ENCODE data around the gene TAS2R60. TPM values are rescaled to one million over a fixed set of nuclear protein-coding genes. Genes with fewer than 3 reads are reported as not detected.

The TAS2R60 gene
- total RNA-seq, 2 experiments from 2014 or later = not detected

DNA sequence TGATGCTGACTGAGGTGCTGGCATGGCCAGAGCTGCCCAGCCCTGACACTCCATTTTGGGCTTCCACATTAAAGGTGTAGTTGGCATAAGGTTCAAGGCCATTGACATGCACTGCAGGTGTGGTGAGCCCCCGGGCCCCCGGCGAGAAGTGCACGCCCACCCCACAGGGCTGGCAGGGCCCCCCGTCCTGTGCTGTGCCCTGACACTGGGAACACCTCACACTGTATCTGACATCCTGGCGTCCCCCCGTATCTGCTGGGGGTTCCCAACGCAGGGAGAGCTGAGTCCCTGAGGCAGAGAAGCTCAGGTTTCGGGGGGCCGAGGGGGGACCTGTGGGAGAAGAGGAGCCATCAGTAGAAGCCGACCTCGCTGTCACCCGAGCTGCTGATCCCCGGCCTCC, 44.6 kb upstream of the TAS2R60 start:
- no TSS peak for BruUV-seq (replicated peaks)

DNA sequence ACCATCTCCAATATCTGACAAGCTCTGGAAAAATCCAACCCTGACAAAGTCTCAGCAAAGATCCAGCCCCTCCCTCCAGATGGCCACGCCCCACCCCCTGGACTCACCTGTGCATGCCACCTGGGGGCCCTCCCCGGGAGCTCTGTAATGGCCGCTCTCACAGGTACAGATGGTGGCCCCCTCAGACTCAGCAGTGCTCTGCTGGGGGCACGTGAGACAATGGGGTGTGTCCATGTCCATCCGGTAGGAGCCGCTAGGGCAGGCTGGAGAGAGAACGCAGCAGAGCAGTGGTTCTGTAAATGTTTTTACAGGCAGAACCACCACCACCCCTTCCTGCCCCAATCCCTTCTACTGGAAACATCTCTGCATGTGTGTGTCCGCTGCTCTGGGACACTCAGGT, 44.1 kb upstream of the TAS2R60 start:
- BruUV-seq (replicated peaks) = no TSS peak
- CTCF ChIA-PET (ENCODE audit: unreplicated experiment) = no interaction called here

More for the DNA sequence above, 44.6 kb upstream of the TAS2R60 start:
- no peak overlapping the region for H2AFZ ChIP-seq (ENCODE audit: low read length)
- no peaks in the 10 kb centered on the region for H3K9me2 ChIP-seq (ENCODE audit: insufficient read depth, low read length)
- H3K4me3 ChIP-seq (ENCODE audit: low read depth, low read length, poor library complexity, severe bottlenecking) = no peak overlapping the region
- ChIA-PET CTCF (ENCODE audit: unreplicated experiment) (no interaction called here), POLR2A (no interaction called here)
- no peak for DNase-seq (ENCODE audit: low spot score)
- no peaks in the 10 kb centered on the region for H3K9me3 ChIP-seq (ENCODE audit: low read length)
- no peak overlapping the region for H3K27ac ChIP-seq (ENCODE audit: low read depth, low read length, poor library complexity, severe bottlenecking)
- no peaks in the 10 kb centered on the region for H3K79me2 ChIP-seq (ENCODE audit: insufficient read depth, low read depth, low read length)
- no peak for TF ChIP-seq EZH2phosphoT487 (IDR thresholded peaks at IDR 0.05; ENCODE audit: borderline replicate concordance, low read depth, low read length)
- TF ChIP-seq, protein P1, sequence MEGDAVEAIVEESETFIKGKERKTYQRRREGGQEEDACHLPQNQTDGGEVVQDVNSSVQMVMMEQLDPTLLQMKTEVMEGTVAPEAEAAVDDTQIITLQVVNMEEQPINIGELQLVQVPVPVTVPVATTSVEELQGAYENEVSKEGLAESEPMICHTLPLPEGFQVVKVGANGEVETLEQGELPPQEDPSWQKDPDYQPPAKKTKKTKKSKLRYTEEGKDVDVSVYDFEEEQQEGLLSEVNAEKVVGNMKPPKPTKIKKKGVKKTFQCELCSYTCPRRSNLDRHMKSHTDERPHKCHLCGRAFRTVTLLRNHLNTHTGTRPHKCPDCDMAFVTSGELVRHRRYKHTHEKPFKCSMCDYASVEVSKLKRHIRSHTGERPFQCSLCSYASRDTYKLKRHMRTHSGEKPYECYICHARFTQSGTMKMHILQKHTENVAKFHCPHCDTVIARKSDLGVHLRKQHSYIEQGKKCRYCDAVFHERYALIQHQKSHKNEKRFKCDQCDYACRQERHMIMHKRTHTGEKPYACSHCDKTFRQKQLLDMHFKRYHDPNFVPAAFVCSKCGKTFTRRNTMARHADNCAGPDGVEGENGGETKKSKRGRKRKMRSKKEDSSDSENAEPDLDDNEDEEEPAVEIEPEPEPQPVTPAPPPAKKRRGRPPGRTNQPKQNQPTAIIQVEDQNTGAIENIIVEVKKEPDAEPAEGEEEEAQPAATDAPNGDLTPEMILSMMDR (conservative IDR thresholded peaks at IDR 0.05; ENCODE audit: low read length) = no peak
- H4K20me1 ChIP-seq (ENCODE audit: insufficient read depth, low read length) = no peaks in the 10 kb centered on the region; the same call in 1 of the 2 replicates
- H3K4me2 ChIP-seq (ENCODE audit: low read length) = no peak overlapping the region
- H3K4me1 ChIP-seq (ENCODE audit: insufficient read depth, low read length, poor library complexity, severe bottlenecking) = no peaks in the 10 kb centered on the region
- intact Hi-C loops (cut with micrococcal nuclease; ENCODE audit: unreplicated experiment) = no loop called here
- H3K36me3 ChIP-seq (ENCODE audit: insufficient read depth, low read length) = no peaks in the 10 kb centered on the region

DNA sequence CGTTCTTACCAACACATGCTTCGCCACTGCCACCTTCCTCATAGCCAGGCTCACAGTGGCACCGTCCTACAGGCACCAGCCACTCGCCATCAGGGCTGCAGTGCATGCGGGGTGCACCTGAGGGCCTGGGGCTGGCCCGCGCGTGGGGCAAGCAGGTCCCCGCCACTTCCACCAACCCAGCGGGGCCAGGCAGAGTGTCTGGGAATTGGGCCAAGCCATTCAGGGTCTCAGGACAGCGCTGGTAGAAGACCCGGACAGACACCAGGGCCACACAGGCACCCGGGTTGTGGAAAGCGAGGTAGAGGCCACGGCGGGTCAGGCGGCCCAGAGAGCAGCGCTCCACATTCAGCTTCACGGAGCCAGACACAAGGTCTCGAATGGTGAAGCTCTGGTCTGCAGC, 43.6 kb upstream of the TAS2R60 start:
- ChIA-PET POLR2A (no interaction called here), CTCF (ENCODE audit: unreplicated experiment) (no interaction called here)
- H3K9me3 ChIP-seq (ENCODE audit: low read length) = no peaks in the 10 kb centered on the region
- H3K9me2 ChIP-seq (ENCODE audit: insufficient read depth, low read length) = no peaks in the 10 kb centered on the region
- H3K4me3 ChIP-seq (ENCODE audit: low read depth, low read length, poor library complexity, severe bottlenecking) = no peak overlapping the region
- no peak overlapping the region for H3K27ac ChIP-seq (ENCODE audit: low read depth, low read length, poor library complexity, severe bottlenecking)
- no peaks in the 10 kb centered on the region; the same call in 1 of the 2 replicates for H4K20me1 ChIP-seq (ENCODE audit: insufficient read depth, low read length)
- TF ChIP-seq EZH2phosphoT487 (IDR thresholded peaks at IDR 0.05; ENCODE audit: borderline replicate concordance, low read depth, low read length) = no peak
- TF ChIP-seq, protein P1 (conservative IDR thresholded peaks at IDR 0.05; ENCODE audit: low read length) = no peak
- no peaks in the 10 kb centered on the region for H3K79me2 ChIP-seq (ENCODE audit: insufficient read depth, low read depth, low read length)
- H2AFZ ChIP-seq (ENCODE audit: low read length) = no peak overlapping the region
- no peak for DNase-seq (ENCODE audit: low spot score)
- intact Hi-C loops (cut with micrococcal nuclease; ENCODE audit: unreplicated experiment) = no loop called here
- H3K4me1 ChIP-seq (ENCODE audit: insufficient read depth, low read length, poor library complexity, severe bottlenecking) = no peaks in the 10 kb centered on the region
- H3K4me2 ChIP-seq (ENCODE audit: low read length) = no peak overlapping the region
- no peaks in the 10 kb centered on the region for H3K36me3 ChIP-seq (ENCODE audit: insufficient read depth, low read length)
- BruUV-seq (replicated peaks) = no TSS peak

More for the DNA sequence above, 44.1 kb upstream of the TAS2R60 start:
- no peaks in the 10 kb centered on the region for H3K9me2 ChIP-seq (ENCODE audit: insufficient read depth, low read length)
- POLR2A ChIA-PET = no interaction called here
- intact Hi-C loops (cut with micrococcal nuclease; ENCODE audit: unreplicated experiment) = no loop called here
- no peaks in the 10 kb centered on the region; the same call in 1 of the 2 replicates for H4K20me1 ChIP-seq (ENCODE audit: insufficient read depth, low read length)
- no peak overlapping the region for H3K27ac ChIP-seq (ENCODE audit: low read depth, low read length, poor library complexity, severe bottlenecking)
- no peak overlapping the region for H3K4me2 ChIP-seq (ENCODE audit: low read length)
- H3K36me3 ChIP-seq (ENCODE audit: insufficient read depth, low read length) = no peaks in the 10 kb centered on the region
- no peaks in the 10 kb centered on the region for H3K9me3 ChIP-seq (ENCODE audit: low read length)
- no peaks in the 10 kb centered on the region for H3K79me2 ChIP-seq (ENCODE audit: insufficient read depth, low read depth, low read length)
- no peaks in the 10 kb centered on the region for H3K4me1 ChIP-seq (ENCODE audit: insufficient read depth, low read length, poor library complexity, severe bottlenecking)
- TF ChIP-seq, protein P1 (conservative IDR thresholded peaks at IDR 0.05; ENCODE audit: low read length) = no peak
- no peak for TF ChIP-seq EZH2phosphoT487 (IDR thresholded peaks at IDR 0.05; ENCODE audit: borderline replicate concordance, low read depth, low read length)
- no peak overlapping the region for H3K4me3 ChIP-seq (ENCODE audit: low read depth, low read length, poor library complexity, severe bottlenecking)
- DNase-seq (ENCODE audit: low spot score) = no peak
- H2AFZ ChIP-seq (ENCODE audit: low read length) = no peak overlapping the region

All from OCI-LY7 (cell line).